ENCODE measurements around the gene OPRD1. TPM values are rescaled to one million over a fixed set of nuclear protein-coding genes. Genes with fewer than 3 reads are reported as not detected.
A peak's percentile ranks its signal among the peaks of the same experiment; 100 is the strongest.

The OPRD1 gene
- polyA plus RNA-seq, 3 donors: 0.01 TPM; not detected in 2

DNA sequence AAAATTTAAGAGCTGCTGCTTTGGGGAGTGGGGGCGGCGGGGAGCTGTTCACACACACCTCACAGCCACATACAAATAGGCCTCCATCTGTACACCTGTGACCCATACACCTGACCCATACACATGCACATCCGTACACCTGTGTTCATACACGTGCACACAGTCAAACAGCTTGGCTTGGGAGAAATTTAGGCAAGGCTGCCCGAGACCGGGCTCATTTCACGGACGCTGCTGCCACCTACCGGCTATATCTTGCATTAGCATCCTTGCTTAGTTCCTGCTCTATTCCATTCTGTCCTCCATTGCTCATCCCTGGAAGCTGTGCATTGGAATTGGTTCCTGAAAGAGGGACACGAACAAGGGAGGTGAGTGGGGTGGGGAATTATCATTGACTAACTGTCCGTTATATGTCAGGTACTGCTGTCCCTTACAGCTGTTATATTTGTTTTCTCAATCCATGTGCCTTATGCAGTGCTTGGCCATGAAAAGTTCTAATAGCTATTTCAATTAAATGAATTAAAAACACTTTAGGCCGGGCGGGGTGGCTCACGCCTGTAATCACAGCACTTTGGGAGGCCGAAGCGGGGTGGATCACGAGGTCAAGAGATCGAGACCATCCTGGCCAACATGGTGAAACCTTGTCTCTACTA, 65.3 kb downstream of the OPRD1 start:
- intact Hi-C loops (cut with micrococcal nuclease): loop anchor here (1.0 to 10.0 kb wide), 7 partner anchors 90 to 522 kb away; partner anchors contain the start of genes RNU11 (in 1 of the 2), TAF12 (in 1 of the 2) and YTHDF2 (in 1 of the 2)
- no peak overlapping the region for H3K27ac ChIP-seq (ENCODE audit: low read depth in 1 of 2, low read length in 2 of 2)
- H3K79me2 ChIP-seq (ENCODE audit: insufficient read depth, low read length): no peaks in the 10 kb centered on the region
- H3K27ac Mint-ChIP-seq: peak overlapping the region in 1 of 7 donors; percentile 22
- H3K9me3 ChIP-seq (replicated peaks in 1 of 2; ENCODE audit: control insufficient read depth in 1 of 2, insufficient read depth in 1 of 2, low read length in 2 of 2): no peaks in the 10 kb centered on the region
- TF ChIP-seq, protein P1, sequence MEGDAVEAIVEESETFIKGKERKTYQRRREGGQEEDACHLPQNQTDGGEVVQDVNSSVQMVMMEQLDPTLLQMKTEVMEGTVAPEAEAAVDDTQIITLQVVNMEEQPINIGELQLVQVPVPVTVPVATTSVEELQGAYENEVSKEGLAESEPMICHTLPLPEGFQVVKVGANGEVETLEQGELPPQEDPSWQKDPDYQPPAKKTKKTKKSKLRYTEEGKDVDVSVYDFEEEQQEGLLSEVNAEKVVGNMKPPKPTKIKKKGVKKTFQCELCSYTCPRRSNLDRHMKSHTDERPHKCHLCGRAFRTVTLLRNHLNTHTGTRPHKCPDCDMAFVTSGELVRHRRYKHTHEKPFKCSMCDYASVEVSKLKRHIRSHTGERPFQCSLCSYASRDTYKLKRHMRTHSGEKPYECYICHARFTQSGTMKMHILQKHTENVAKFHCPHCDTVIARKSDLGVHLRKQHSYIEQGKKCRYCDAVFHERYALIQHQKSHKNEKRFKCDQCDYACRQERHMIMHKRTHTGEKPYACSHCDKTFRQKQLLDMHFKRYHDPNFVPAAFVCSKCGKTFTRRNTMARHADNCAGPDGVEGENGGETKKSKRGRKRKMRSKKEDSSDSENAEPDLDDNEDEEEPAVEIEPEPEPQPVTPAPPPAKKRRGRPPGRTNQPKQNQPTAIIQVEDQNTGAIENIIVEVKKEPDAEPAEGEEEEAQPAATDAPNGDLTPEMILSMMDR (IDR thresholded peaks at IDR 0.05): peak; percentile 94
- no peak overlapping the region for H3K4me2 ChIP-seq (replicated peaks; ENCODE audit: extremely low read depth, low read length, poor library complexity, severe bottlenecking)
- H3K4me3 Mint-ChIP-seq: no peak overlapping the region
- peaks cover 2 to 5% (median 3%) of the 10 kb centered on the region in 3 donors for H3K27me3 Mint-ChIP-seq (ENCODE audit: low read depth in 3 of 3)
- no peaks in the 10 kb centered on the region for H3K36me3 Mint-ChIP-seq
- H3K4me1 Mint-ChIP-seq: peaks cover 19% of the 10 kb centered on the region
- H3K36me3 ChIP-seq (replicated peaks in 1 of 2; ENCODE audit: control insufficient read depth in 1 of 2, insufficient read depth in 2 of 2, low read length in 2 of 2): no peaks in the 10 kb centered on the region
- 27% methylated on average over 16 of the region's 18 CpGs for WGBS (ENCODE audit: insufficient coverage)
- DNase-seq: peak; percentile 64 to 80 (median 74)
- H4K20me1 ChIP-seq (ENCODE audit: insufficient read depth, low read length): no peaks in the 10 kb centered on the region
- H3K4me1 ChIP-seq (ENCODE audit: control insufficient read depth in 1 of 2, insufficient read depth in 2 of 2, low read length in 2 of 2): peaks cover 14 to 17% of the 10 kb centered on the region in 2 donors
- no peak overlapping the region for H3K4me3 ChIP-seq (replicated peaks in 1 of 3; ENCODE audit: low read depth in 2 of 3, low read length in 3 of 3)
- H3K9ac ChIP-seq (ENCODE audit: insufficient read depth, low read length, poor library complexity, severe bottlenecking): no peak overlapping the region
- H2AFZ ChIP-seq (ENCODE audit: insufficient read depth, low read depth, low read length, poor library complexity, severe bottlenecking): no peak overlapping the region
- no peaks in the 10 kb centered on the region for H3K27me3 ChIP-seq (ENCODE audit: control insufficient read depth in 2 of 2, insufficient read depth in 2 of 2, low read length in 2 of 2)
- H3K9me3 Mint-ChIP-seq: peaks cover 0 to 3% (median 0%) of the 10 kb centered on the region in 7 donors

DNA sequence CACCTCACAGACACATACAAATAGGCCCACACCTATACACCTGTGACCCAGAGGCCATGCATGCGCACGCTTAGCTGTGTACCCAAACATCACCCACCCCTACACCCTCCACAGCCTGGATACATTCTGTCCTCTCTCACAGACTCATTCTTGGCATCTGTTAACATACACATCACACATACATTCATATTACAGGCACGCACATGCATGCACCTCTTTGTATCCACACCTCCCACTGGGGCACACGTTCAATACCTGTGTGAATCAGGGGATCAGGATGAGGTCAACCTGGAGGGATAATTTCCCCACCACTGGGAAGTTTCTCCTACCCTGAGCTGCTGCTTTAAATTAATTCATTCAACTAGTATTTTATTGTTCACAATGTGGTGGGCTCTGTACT, 66.8 kb downstream of the OPRD1 start:
- TF ChIP-seq, protein P1 (IDR thresholded peaks at IDR 0.05): no peak
- no peak overlapping the region for H3K27ac ChIP-seq (ENCODE audit: low read depth in 1 of 2, low read length in 2 of 2)
- no peaks in the 10 kb centered on the region for H3K27me3 ChIP-seq (ENCODE audit: control insufficient read depth in 2 of 2, insufficient read depth in 2 of 2, low read length in 2 of 2)
- peaks cover 0 to 6% (median 2%) of the 10 kb centered on the region in 3 donors for H3K27me3 Mint-ChIP-seq (ENCODE audit: low read depth in 3 of 3)
- no peaks in the 10 kb centered on the region for H3K9me3 ChIP-seq (replicated peaks in 1 of 2; ENCODE audit: control insufficient read depth in 1 of 2, insufficient read depth in 1 of 2, low read length in 2 of 2)
- peaks cover 27% of the 10 kb centered on the region for H3K4me1 Mint-ChIP-seq
- H3K4me2 ChIP-seq (replicated peaks; ENCODE audit: extremely low read depth, low read length, poor library complexity, severe bottlenecking): no peak overlapping the region
- H3K36me3 Mint-ChIP-seq: no peaks in the 10 kb centered on the region
- H3K79me2 ChIP-seq (ENCODE audit: insufficient read depth, low read length): no peaks in the 10 kb centered on the region
- H2AFZ ChIP-seq (ENCODE audit: insufficient read depth, low read depth, low read length, poor library complexity, severe bottlenecking): no peak overlapping the region
- no peaks in the 10 kb centered on the region for H3K36me3 ChIP-seq (replicated peaks in 1 of 2; ENCODE audit: control insufficient read depth in 1 of 2, insufficient read depth in 2 of 2, low read length in 2 of 2)
- DNase-seq: no peak
- no peak overlapping the region for H3K27ac Mint-ChIP-seq
- intact Hi-C loops (cut with micrococcal nuclease): loop anchor here (5.0 to 10.0 kb wide), 5 partner anchors 91 to 524 kb away; partner anchors contain the start of genes RNU11 (in 1 of the 2), TAF12 (in 1 of the 2) and YTHDF2 (in 1 of the 2)
- no peak overlapping the region for H3K4me3 ChIP-seq (replicated peaks in 1 of 3; ENCODE audit: low read depth in 2 of 3, low read length in 3 of 3)
- no peak overlapping the region for H3K4me3 Mint-ChIP-seq
- 95% methylated on average over 4 of the region's 4 CpGs for WGBS (ENCODE audit: insufficient coverage)
- peaks cover 20 to 21% of the 10 kb centered on the region in 2 donors for H3K4me1 ChIP-seq (ENCODE audit: control insufficient read depth in 1 of 2, insufficient read depth in 2 of 2, low read length in 2 of 2)
- H3K9me3 Mint-ChIP-seq: peaks cover 0 to 2% (median 0%) of the 10 kb centered on the region in 7 donors
- no peaks in the 10 kb centered on the region for H4K20me1 ChIP-seq (ENCODE audit: insufficient read depth, low read length)
- H3K9ac ChIP-seq (ENCODE audit: insufficient read depth, low read length, poor library complexity, severe bottlenecking): no peak overlapping the region

All from CD14-positive monocyte (primary cell).